GM12801 (cell line): ENCODE measurements around the gene HBP1.

Experiments
- CTCF ChIP-seq: IDR thresholded peaks from one replicate; pipeline ENCODE4 v1.5.1; 2011; ENCODE audit warnings: control low read depth; ENCODE audit not compliant: insufficient read length; ENCODE audit errors: extremely low read depth

The HBP1 gene

GRCh38 chr7:107161415-107161814 lies 7.4 kb upstream of the HBP1 start:
- TF ChIP-seq CTCF = no peak

GRCh38 chr7:107162475-107162874 lies 6.3 kb upstream of the HBP1 start:
- no peak for TF ChIP-seq CTCF

GRCh38 chr7:107164092-107164491 lies 4.7 kb upstream of the HBP1 start:
- no peak for TF ChIP-seq CTCF

- TF ChIP-seq CTCF = no peak
Observed at GRCh38 chr7:107165341-107165740, 3.5 kb upstream of the HBP1 start.

GRCh38 chr7:107166736-107167426 lies 1.9 kb upstream of the HBP1 start:
- no peak for TF ChIP-seq CTCF

GRCh38 chr7:107167483-107168232 lies 1.1 kb upstream of the HBP1 start:
- TF ChIP-seq CTCF = no peak

GRCh38 chr7:107169120-107170050 lies 582 bp downstream of the HBP1 start:
- no peak for TF ChIP-seq CTCF
